Nephron (organoid): Measurements from ENCODE around the gene SLC17A3.

Experiments
- H3K27ac Mint-ChIP-seq, 3 experiments: 2 replicates each; pipeline ENCODE4 v1.8.0; 2020; ENCODE audit warnings: mixed read lengths in 3 of 3, mild to moderate bottlenecking in 2 of 3, moderate library complexity in 1 of 3
- H3K27me3 Mint-ChIP-seq: 2 replicates; pipeline ENCODE4 v1.8.0; 2021; ENCODE audit warnings: low read depth, mild to moderate bottlenecking, moderate library complexity, mixed read lengths
- H3K36me3 Mint-ChIP-seq: 2 replicates; pipeline ENCODE4 v1.8.0; 2020; ENCODE audit warnings: low read depth, mixed read lengths
- H3K4me1 Mint-ChIP-seq: 2 replicates; pipeline ENCODE4 v1.8.0; 2020; ENCODE audit warnings: mixed read lengths
- H3K4me3 Mint-ChIP-seq, 3 experiments: 2 replicates each; pipeline ENCODE4 v1.8.0; 2020; ENCODE audit warnings: mild to moderate bottlenecking in 3 of 3, mixed read lengths in 3 of 3, moderate library complexity in 2 of 3
- H3K9me3 Mint-ChIP-seq: 2 replicates; pipeline ENCODE4 v1.8.0; 2020; ENCODE audit warnings: mixed read lengths
- TF ChIP-seq, protein P1 (sequence below), 3 experiments: fragments of 200-600 bp; sonication (generic); IDR thresholded peaks; one replicate each; pipeline ENCODE4 v1.5.0; 2021; ENCODE audit warnings: antibody characterized with exemption in 3 of 3; ENCODE audit not compliant: unreplicated experiment in 3 of 3

Gene SLC17A3

DNA sequence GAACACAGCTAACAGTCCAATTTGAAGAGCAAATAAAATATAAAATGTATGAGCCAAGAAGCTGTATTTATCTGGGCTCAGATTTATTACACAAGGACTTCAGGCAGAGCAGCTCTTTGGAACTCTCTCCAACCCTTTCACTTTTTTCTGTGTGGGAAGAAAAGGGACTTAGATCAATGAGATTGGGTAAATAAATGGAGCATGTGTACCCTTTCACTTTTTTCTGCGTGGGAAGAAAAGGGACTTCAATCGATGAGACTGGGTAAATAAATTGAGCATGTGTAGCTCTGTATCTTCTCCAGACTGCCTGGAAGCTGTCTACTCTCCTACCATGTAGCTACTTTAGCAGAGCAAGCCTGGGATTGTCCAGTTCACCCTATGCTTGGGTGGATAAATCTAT is 10.7 kb downstream of the SLC17A3 start:
- Mint-ChIP-seq H3K9me3 (no peaks in the 10 kb centered on the region), H3K36me3 (no peaks in the 10 kb centered on the region), H3K27ac (no peak overlapping the region), H3K27me3 (no peaks in the 10 kb centered on the region), H3K4me3 (no peak overlapping the region), H3K4me1 (peaks cover 9% of the 10 kb centered on the region)
- TF ChIP-seq, protein P1, sequence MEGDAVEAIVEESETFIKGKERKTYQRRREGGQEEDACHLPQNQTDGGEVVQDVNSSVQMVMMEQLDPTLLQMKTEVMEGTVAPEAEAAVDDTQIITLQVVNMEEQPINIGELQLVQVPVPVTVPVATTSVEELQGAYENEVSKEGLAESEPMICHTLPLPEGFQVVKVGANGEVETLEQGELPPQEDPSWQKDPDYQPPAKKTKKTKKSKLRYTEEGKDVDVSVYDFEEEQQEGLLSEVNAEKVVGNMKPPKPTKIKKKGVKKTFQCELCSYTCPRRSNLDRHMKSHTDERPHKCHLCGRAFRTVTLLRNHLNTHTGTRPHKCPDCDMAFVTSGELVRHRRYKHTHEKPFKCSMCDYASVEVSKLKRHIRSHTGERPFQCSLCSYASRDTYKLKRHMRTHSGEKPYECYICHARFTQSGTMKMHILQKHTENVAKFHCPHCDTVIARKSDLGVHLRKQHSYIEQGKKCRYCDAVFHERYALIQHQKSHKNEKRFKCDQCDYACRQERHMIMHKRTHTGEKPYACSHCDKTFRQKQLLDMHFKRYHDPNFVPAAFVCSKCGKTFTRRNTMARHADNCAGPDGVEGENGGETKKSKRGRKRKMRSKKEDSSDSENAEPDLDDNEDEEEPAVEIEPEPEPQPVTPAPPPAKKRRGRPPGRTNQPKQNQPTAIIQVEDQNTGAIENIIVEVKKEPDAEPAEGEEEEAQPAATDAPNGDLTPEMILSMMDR (IDR thresholded peaks at IDR 0.05; ENCODE audit: unreplicated experiment in 3 of 3) = no peak

DNA sequence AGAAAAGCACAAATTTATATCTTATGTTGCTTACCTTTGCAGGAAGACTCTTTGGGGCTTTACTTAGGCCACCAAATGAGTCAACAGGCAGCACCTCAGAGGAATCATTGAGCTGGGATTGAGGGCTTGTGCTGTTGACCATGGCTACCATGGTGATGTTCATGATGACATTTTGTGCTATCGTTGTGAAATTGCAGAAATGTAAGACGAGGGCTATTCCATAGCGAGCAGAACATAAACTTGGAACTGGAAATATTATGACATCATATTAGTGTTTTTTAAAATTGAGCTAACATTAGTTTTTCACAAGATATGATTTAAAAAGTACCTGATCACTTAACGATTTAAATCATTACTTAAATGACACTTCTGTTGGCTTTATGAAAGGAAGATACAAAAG is 11.8 kb downstream of the SLC17A3 start:
- Mint-ChIP-seq H3K27me3 (no peaks in the 10 kb centered on the region), H3K36me3 (no peaks in the 10 kb centered on the region), H3K4me1 (peaks cover 9% of the 10 kb centered on the region), H3K4me3 (no peak overlapping the region), H3K9me3 (no peaks in the 10 kb centered on the region), H3K27ac (no peak overlapping the region)
- TF ChIP-seq, protein P1 (IDR thresholded peaks at IDR 0.05; ENCODE audit: unreplicated experiment in 3 of 3) = no peak

DNA sequence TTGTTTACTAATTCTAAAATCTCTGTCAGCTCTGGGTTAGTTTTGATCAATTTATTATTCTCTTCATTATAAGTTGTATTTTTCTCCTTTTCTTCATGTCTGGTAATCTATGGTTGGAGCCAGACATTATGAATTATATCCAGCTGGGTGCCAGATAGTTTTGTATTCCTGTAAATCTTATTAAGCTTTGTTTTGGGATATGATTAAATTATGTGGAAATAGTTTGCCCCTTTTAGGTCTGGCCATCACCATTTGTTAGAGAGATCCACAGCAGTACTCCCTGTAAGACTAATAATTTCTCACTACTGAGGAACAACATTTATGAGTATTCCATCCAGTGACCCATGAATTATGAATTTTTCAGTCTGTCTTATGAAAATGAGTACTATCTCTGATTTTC is 21.3 kb downstream of the SLC17A3 start:
- Mint-ChIP-seq H3K4me1 (no peaks in the 10 kb centered on the region), H3K4me3 (no peak overlapping the region), H3K36me3 (no peaks in the 10 kb centered on the region), H3K27ac (no peak overlapping the region), H3K9me3 (no peaks in the 10 kb centered on the region), H3K27me3 (peaks cover 5% of the 10 kb centered on the region)
- TF ChIP-seq, protein P1 (IDR thresholded peaks at IDR 0.05; ENCODE audit: unreplicated experiment in 3 of 3) = no peak

DNA sequence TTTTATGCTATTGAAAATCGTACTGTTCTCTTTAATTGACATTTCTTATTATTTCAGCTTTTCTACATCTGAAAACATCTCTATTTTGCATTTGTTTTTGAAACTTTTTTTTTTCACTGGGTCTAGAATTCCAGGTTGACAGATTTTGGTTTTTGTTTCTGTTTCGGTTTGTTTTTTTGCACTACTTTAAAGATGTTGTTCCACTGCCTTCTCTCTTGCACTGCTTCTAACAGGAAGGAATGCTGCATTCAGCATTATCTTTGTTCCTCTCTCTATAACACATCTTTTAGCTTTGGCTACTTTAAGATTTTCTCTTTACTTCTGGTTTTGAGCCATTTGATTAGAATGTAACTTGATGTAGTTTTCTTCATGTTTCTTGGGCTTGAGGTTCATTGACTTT is 22.1 kb downstream of the SLC17A3 start:
- H3K4me1 Mint-ChIP-seq = no peaks in the 10 kb centered on the region
- no peak overlapping the region for H3K27ac Mint-ChIP-seq
- H3K27me3 Mint-ChIP-seq = peaks cover 5% of the 10 kb centered on the region
- no peak overlapping the region for H3K4me3 Mint-ChIP-seq
- no peaks in the 10 kb centered on the region for H3K36me3 Mint-ChIP-seq
- TF ChIP-seq, protein P1 (IDR thresholded peaks at IDR 0.05; ENCODE audit: unreplicated experiment in 3 of 3) = no peak
- H3K9me3 Mint-ChIP-seq = no peaks in the 10 kb centered on the region

DNA sequence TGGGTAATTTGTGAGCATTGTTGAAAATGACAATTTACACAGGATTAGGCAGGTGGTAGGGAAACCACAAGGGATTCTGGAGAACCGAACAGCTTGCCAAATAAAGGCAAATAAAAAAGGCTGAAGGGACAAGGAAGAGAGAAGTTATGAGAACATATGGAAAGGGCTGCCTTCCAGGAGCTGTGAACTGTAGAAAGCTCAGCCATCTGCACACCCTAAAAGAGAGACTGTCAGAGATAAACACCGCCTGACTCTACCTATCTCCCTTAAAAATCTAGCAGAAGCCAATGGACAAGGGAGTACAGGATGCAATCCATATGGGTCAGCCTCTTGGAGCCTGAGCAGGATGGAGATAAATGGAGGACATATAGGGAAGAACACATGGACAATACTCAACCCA is 29.5 kb downstream of the SLC17A3 start:
- H3K27me3 Mint-ChIP-seq = no peaks in the 10 kb centered on the region
- no peaks in the 10 kb centered on the region for H3K4me1 Mint-ChIP-seq
- TF ChIP-seq, protein P1 (IDR thresholded peaks at IDR 0.05; ENCODE audit: unreplicated experiment in 3 of 3) = no peak
- H3K36me3 Mint-ChIP-seq = no peaks in the 10 kb centered on the region
- no peaks in the 10 kb centered on the region for H3K9me3 Mint-ChIP-seq
- H3K4me3 Mint-ChIP-seq = no peak overlapping the region
- no peak overlapping the region for H3K27ac Mint-ChIP-seq

DNA sequence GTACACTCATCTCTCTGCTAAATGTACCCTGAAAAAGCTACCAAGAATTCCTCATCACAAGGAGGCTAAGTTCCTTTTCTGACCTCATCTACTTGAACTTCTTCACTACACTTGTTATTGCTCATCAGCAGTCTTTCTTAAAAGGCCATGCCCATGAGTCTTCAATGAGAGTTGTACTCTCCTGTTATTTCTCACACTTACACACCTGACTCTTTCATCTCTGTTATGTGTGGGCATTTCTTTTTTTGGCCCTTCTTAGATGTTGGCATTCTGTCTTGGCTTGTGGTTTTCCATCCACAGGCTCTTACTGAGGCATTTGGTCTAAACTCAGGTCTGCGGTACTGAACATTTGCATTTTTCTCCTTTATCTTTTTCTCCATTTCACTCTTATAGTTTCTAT is 31.5 kb downstream of the SLC17A3 start:
- H3K27ac Mint-ChIP-seq = no peak overlapping the region
- no peak overlapping the region for H3K4me3 Mint-ChIP-seq
- no peaks in the 10 kb centered on the region for H3K4me1 Mint-ChIP-seq
- TF ChIP-seq, protein P1 (IDR thresholded peaks at IDR 0.05; ENCODE audit: unreplicated experiment in 3 of 3) = no peak
- H3K36me3 Mint-ChIP-seq = no peaks in the 10 kb centered on the region
- no peaks in the 10 kb centered on the region for H3K9me3 Mint-ChIP-seq
- no peaks in the 10 kb centered on the region for H3K27me3 Mint-ChIP-seq
